Left ventricle myocardium inferior (tissue), 1 donor: Measurements from ENCODE around the gene MCC. TPM values are rescaled to one million over a fixed set of nuclear protein-coding genes. Genes with fewer than 3 reads are reported as not detected.

Experiments used
- DNase-seq: peaks from one replicate; pipeline ENCODE4 v3.0.0-alpha.2; 2020
- H3K27ac ChIP-seq: fragments of 200-600 bp; replicated peaks from 2 replicates; pipeline ENCODE4 v1.8.0; 2021
- H3K27me3 ChIP-seq: fragments of 200-600 bp; 2 replicates; pipeline ENCODE4 v1.8.0; 2021; ENCODE audit warnings: low read depth
- H3K36me3 ChIP-seq: fragments of 200-600 bp; 2 replicates; pipeline ENCODE4 v1.8.0; 2021
- H3K4me1 ChIP-seq: fragments of 200-600 bp; 2 replicates; pipeline ENCODE4 v1.8.0; 2021
- H3K4me3 ChIP-seq: fragments of 200-600 bp; 2 replicates; pipeline ENCODE4 v1.8.0; 2021; ENCODE audit warnings: mild to moderate bottlenecking, moderate library complexity
- H3K9me3 ChIP-seq: fragments of 200-600 bp; replicated peaks from 2 replicates; pipeline ENCODE4 v1.8.0; 2021
- CTCF ChIP-seq: fragments of 200-600 bp; IDR thresholded peaks from 2 replicates; pipeline ENCODE4 v1.8.0; 2021; ENCODE audit warnings: antibody characterized with exemption, mild to moderate bottlenecking, borderline replicate concordance
- intact Hi-C: fragments of 100-400 bp; cut with micrococcal nuclease; formaldehyde crosslinking; loops from one replicate; pipeline ENCODE4 v1.11.0; 2022
- total RNA-seq: library from RNA; stranded (reverse); fragmentation: NEBNext Ultra II Directional; extraction: Animal tissue kit (Norgen Biotek cat#: 25700); gene quantifications from one replicate; pipeline ENCODE4 v1.2.1, GENCODE V29; 2021
- donor health status: DM: no; HTN: yes; CAD: no; lungs with severe emphysema.

Gene MCC
- total RNA-seq, 1 donor from 2014 or later: 31.6 TPM

GRCh38 chr5:112977440-112977861 lies 510.8 kb downstream of the MCC start:
- DNase-seq: no peak
- intact Hi-C loops: loop anchor here (10.0 kb wide), 1 partner anchor 113 kb away; the partner anchor contains the start of gene SRP19
- no peaks in the 10 kb centered on the region for H3K27me3 ChIP-seq
- peaks cover 56% of the 10 kb centered on the region for H3K4me1 ChIP-seq
- H3K4me3 ChIP-seq: peak overlapping the region; percentile 92
- no peak for TF ChIP-seq CTCF
- no peaks in the 10 kb centered on the region for H3K9me3 ChIP-seq
- peak overlapping the region; percentile 95 for H3K27ac ChIP-seq
- no peaks in the 10 kb centered on the region for H3K36me3 ChIP-seq

GRCh38 chr5:112976432-112977309 lies 511.6 kb downstream of the MCC start, which contains the start of gene DCP2:
Gene DCP2 (plus strand): TSS chr5:112976798. CDS start chr5:112976934, 136 bp downstream.
- Histone ChIP-seq H3K27ac (peak within 1 kb of the TSS; percentile 95), H3K4me1 (peaks cover 56% of the 10 kb centered on the region), H3K27me3 (no peaks in the 10 kb centered on the region), H3K9me3 (no peaks in the 10 kb centered on the region), H3K36me3 (no peaks in the 10 kb centered on the region), H3K4me3 (peak within 1 kb of the TSS; percentile 92)
- DNase-seq: peak; percentile 94
- TF ChIP-seq CTCF: no peak
- intact Hi-C loops: loop anchor here (10.0 kb wide), 1 partner anchor 112 kb away; the partner anchor contains the start of gene SRP19

- Histone ChIP-seq H3K27ac (peak overlapping the region; percentile 95), H3K9me3 (no peaks in the 10 kb centered on the region), H3K36me3 (no peaks in the 10 kb centered on the region), H3K27me3 (no peaks in the 10 kb centered on the region), H3K4me3 (peak overlapping the region; percentile 92), H3K4me1 (peaks cover 50% of the 10 kb centered on the region)
- DNase-seq: no peak
- intact Hi-C loops: loop anchor here (10.0 kb wide), 1 partner anchor 111 kb away; the partner anchor contains the start of gene SRP19
- TF ChIP-seq CTCF: no peak
Measured at GRCh38 chr5:112975721-112976431, 512.4 kb downstream of the MCC start.

- intact Hi-C loops: loop anchor here (10.0 kb wide), 1 partner anchor 110 kb away; the partner anchor contains the start of gene SRP19
- TF ChIP-seq CTCF: no peak
Measured at GRCh38 chr5:112974901-112975300, 513.4 kb downstream of the MCC start.

GRCh38 chr5:112973904-112974303 lies 514.3 kb downstream of the MCC start:
- no peak overlapping the region for H3K4me3 ChIP-seq
- peaks cover 30% of the 10 kb centered on the region for H3K4me1 ChIP-seq
- H3K9me3 ChIP-seq: no peaks in the 10 kb centered on the region
- no peaks in the 10 kb centered on the region for H3K27me3 ChIP-seq
- no peak overlapping the region for H3K27ac ChIP-seq
- no peaks in the 10 kb centered on the region for H3K36me3 ChIP-seq
- intact Hi-C loops: loop anchor here (10.0 kb wide), 1 partner anchor 109 kb away; the partner anchor contains the start of gene SRP19
- TF ChIP-seq CTCF: no peak
- no peak for DNase-seq

More at GRCh38 chr5:112974901-112975300, 513.4 kb downstream of the MCC start:
- DNase-seq: no peak
- no peaks in the 10 kb centered on the region for H3K36me3 ChIP-seq
- H3K27ac ChIP-seq: no peak overlapping the region
- no peaks in the 10 kb centered on the region for H3K9me3 ChIP-seq
- peaks cover 40% of the 10 kb centered on the region for H3K4me1 ChIP-seq
- H3K4me3 ChIP-seq: no peak overlapping the region
- H3K27me3 ChIP-seq: no peaks in the 10 kb centered on the region
